Stomach (tissue), 4 donors: ENCODE results near the gene WNK2.

Experiments
- CTCF ChIP-seq, 7 experiments: fragments of 450-650 bp in 4 of 7; fragments of 200-600 bp in 3 of 7; sonication (generic) in 3 of 7; IDR thresholded peaks; one replicate each; pipeline ENCODE4 v1.5.1; 2016 to 2019; ENCODE audit warnings: antibody characterized with exemption in 7 of 7, control low read depth in 2 of 7, mild to moderate bottlenecking in 1 of 7
- EP300 ChIP-seq: sonication (generic); formaldehyde crosslinking; IDR thresholded peaks from one replicate; pipeline ENCODE4 v1.6.1; 2017; ENCODE audit warnings: antibody characterized with exemption
- POLR2AphosphoS5 ChIP-seq, 3 donors: sonication (generic); formaldehyde crosslinking; IDR thresholded peaks; one replicate each; pipeline ENCODE4 v1.6.1; 2016; ENCODE audit warnings: antibody characterized with exemption in 3 of 3

DNA sequence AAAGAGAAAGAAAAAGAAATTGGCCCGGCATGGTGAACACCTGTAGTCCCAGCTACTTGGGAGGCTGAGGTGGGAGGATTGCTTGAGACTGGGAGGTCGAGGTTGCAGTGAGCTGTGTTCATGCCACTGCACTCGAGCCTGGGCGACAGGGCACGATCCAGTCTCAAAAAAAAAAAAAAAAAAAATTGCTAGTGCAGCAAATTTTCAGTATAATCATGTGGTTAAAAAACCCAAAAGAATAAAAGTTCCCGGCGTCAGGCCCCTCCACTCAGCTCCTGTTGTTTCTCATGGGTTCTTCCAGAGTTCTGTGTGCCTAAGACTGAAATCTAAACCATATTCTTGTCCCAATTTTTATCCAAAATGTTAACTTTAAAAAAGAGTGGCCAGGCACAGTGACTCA, 49.1 kb downstream of the WNK2 start:
- TF ChIP-seq CTCF (IDR thresholded peaks at IDR 0.05) (no peak), EP300 (no peak), POLR2AphosphoS5 (IDR thresholded peaks at IDR 0.05) (no peak)
